Left lung (tissue), 10 donors: ENCODE data around the gene ADAMTS17. TPM values are rescaled to one million over a fixed set of nuclear protein-coding genes. Genes with fewer than 3 reads are reported as not detected.
A peak's percentile ranks its signal among the peaks of the same experiment; 100 is the strongest.

ENCODE experiments used
- ATAC-seq: fragments of 200-7000 bp; cut with Tn5 transposase; one replicate; pipeline ENCODE4 v1.9.1; 2020; ENCODE audit warnings: moderate library complexity
- DNase-seq, 4 donors: peaks; one replicate each; pipeline ENCODE4 v3.0.0-alpha.2; 2013 to 2020
- H3K27ac ChIP-seq, 2 donors: fragments of 200-600 bp; sonication (generic) in 1 of 2; one replicate each; pipeline versions ENCODE4 v1.5.0 to v1.8.0; 2020 to 2021
- H3K27me3 ChIP-seq, 2 donors: fragments of 200-600 bp; sonication (generic) in 1 of 2; one replicate each; pipeline versions ENCODE4 v1.5.0 to v1.8.0; 2020 to 2021
- H3K36me3 ChIP-seq, 2 donors: fragments of 200-600 bp; sonication (generic) in 1 of 2; one replicate each; pipeline versions ENCODE4 v1.5.0 to v1.8.0; 2020 to 2021
- H3K4me1 ChIP-seq, 2 donors: fragments of 200-600 bp; one replicate each; pipeline ENCODE4 v1.8.0; 2021
- H3K4me3 ChIP-seq, 2 donors: fragments of 200-600 bp; sonication (generic) in 1 of 2; one replicate each; pipeline versions ENCODE4 v1.5.0 to v1.8.0; 2020 to 2021; ENCODE audit warnings: mild to moderate bottlenecking in 1 of 2
- H3K9me3 ChIP-seq, 2 donors: fragments of 200-600 bp; sonication (generic) in 1 of 2; one replicate each; pipeline versions ENCODE4 v1.5.0 to v1.8.0; 2020 to 2021
- CTCF ChIP-seq, 2 donors: fragments of 200-600 bp; sonication (generic) in 1 of 2; IDR thresholded peaks; one replicate each; pipeline versions ENCODE4 v1.5.0 to v1.8.0; 2021; ENCODE audit warnings: antibody characterized with exemption in 2 of 2
- intact Hi-C, 2 donors: fragments of 100-400 bp; cut with DNase I; formaldehyde crosslinking; loops; one replicate each; pipeline versions ENCODE4 v1.11.2 to v1.14.2; 2022
- polyA plus RNA-seq, 6 donors: library from polyadenylated mRNA; unstranded; fragments of 120-200 nt; gene quantifications; one replicate each; pipeline ENCODE4 v1.2.1, GENCODE V29; 2013; ENCODE audit not compliant: insufficient read length in 6 of 6
- total RNA-seq, 2 donors: library from RNA; stranded (reverse); fragmentation: NEBNext Ultra II Directional; extraction: Animal tissue kit (Norgen Biotek cat#: 25700); gene quantifications; one replicate each; pipeline ENCODE4 v1.2.1, GENCODE V29; 2021
- donor health status: DM: no; HTN: yes; CAD: no.
- donor health status: DM: no; HTN: no; CAD: no.

The ADAMTS17 gene
- total and polyA plus RNA-seq, 8 donors: 2.0 to 3.9 (median 3.4) TPM

GRCh38 chr15:100152463-100152862, 189.3 kb downstream of the ADAMTS17 start:
- Histone ChIP-seq H3K36me3 (no peaks in the 10 kb centered on the region), H3K4me1 (no peaks in the 10 kb centered on the region), H3K27me3 (no peaks in the 10 kb centered on the region), H3K9me3 (peaks cover 0 to 23% of the 10 kb centered on the region in 2 donors), H3K4me3 (no peak overlapping the region), H3K27ac (no peak overlapping the region)
- intact Hi-C loops: no loop called here
- ATAC-seq (no peak), DNase-seq (no peak)
- TF ChIP-seq CTCF (IDR thresholded peaks at IDR 0.05): no peak

GRCh38 chr15:100150906-100151305, 190.9 kb downstream of the ADAMTS17 start:
- no peaks in the 10 kb centered on the region for H3K36me3 ChIP-seq
- DNase-seq: no peak
- no peaks in the 10 kb centered on the region for H3K27me3 ChIP-seq
- intact Hi-C loops: no loop called here
- H3K4me1 ChIP-seq: no peaks in the 10 kb centered on the region
- ATAC-seq: no peak
- no peak overlapping the region for H3K4me3 ChIP-seq
- peaks cover 0 to 29% of the 10 kb centered on the region in 2 donors for H3K9me3 ChIP-seq
- H3K27ac ChIP-seq: no peak overlapping the region
- TF ChIP-seq CTCF (IDR thresholded peaks at IDR 0.05): no peak

- Histone ChIP-seq H3K27ac (no peak overlapping the region), H3K27me3 (no peaks in the 10 kb centered on the region), H3K4me1 (no peaks in the 10 kb centered on the region), H3K36me3 (no peaks in the 10 kb centered on the region), H3K4me3 (no peak overlapping the region), H3K9me3 (peaks cover 0 to 29% of the 10 kb centered on the region in 2 donors)
- DNase-seq: no peak
- no peak for ATAC-seq
- TF ChIP-seq CTCF (IDR thresholded peaks at IDR 0.05): no peak
- intact Hi-C loops: no loop called here
Observed at GRCh38 chr15:100147828-100148227, 193.9 kb downstream of the ADAMTS17 start.

GRCh38 chr15:100143378-100143777, 198.4 kb downstream of the ADAMTS17 start:
- peak in 2 of 4 donors; percentile 51 to 67 for DNase-seq

GRCh38 chr15:100141311-100142001, 200.3 kb downstream of the ADAMTS17 start:
- Histone ChIP-seq H3K27me3 (no peaks in the 10 kb centered on the region), H3K4me1 (no peaks in the 10 kb centered on the region), H3K36me3 (no peaks in the 10 kb centered on the region), H3K9me3 (no peaks in the 10 kb centered on the region), H3K4me3 (no peak overlapping the region), H3K27ac (no peak overlapping the region)
- intact Hi-C loops: no loop called here
- DNase-seq (peak in 1 of 4 donors; percentile 48), ATAC-seq (peak; percentile 23)
- TF ChIP-seq CTCF (IDR thresholded peaks at IDR 0.05): no peak

More at GRCh38 chr15:100143378-100143777, 198.4 kb downstream of the ADAMTS17 start:
- H3K27ac ChIP-seq: no peak overlapping the region
- no peak for TF ChIP-seq CTCF (IDR thresholded peaks at IDR 0.05)
- no peak for ATAC-seq
- H3K36me3 ChIP-seq: no peaks in the 10 kb centered on the region
- no peak overlapping the region for H3K4me3 ChIP-seq
- intact Hi-C loops: no loop called here
- no peaks in the 10 kb centered on the region for H3K27me3 ChIP-seq
- H3K9me3 ChIP-seq: peaks cover 0 to 16% of the 10 kb centered on the region in 2 donors
- H3K4me1 ChIP-seq: no peaks in the 10 kb centered on the region
